ENCODE measurements around the gene IL10RA. TPM values are rescaled to one million over a fixed set of nuclear protein-coding genes. Genes with fewer than 3 reads are reported as not detected.

The IL10RA gene
- total RNA-seq, 1 donor from 2014 or later, result not detected

DNA sequence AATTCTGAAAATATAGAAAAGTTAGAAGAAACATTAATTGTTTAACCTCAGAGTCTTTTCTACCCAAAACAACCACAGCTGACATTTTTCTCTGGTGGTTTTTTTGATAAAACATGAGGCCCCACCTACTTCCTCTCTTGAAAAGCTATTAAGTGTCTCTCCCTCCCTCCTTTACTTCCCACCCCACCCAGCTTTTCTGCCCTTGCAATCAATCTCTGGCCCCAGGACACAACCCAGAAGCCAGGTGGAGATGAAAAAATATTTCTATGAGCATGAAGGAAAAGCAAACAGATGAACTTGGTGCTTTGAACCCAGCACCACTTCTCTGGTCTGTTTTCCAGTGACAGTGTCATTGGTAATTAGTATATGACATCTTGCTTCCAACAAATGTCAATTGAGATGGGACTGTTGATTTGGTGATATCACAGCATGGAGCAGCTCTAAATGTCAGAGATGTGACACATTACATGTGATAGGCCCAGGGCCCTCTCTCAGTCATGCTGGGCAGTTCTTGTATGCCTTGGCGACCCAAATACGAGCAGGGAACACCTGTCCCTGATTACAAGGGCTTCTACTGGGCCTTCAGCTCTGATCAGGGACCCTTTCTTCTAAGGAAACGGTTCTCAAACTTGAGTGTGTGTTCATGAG is 33.0 kb upstream of the IL10RA start:
- Mint-ChIP-seq H3K27me3 (ENCODE audit: unreplicated experiment) (peaks cover 48% of the 10 kb centered on the region), H3K36me3 (ENCODE audit: unreplicated experiment) (no peaks in the 10 kb centered on the region), H3K4me1 (ENCODE audit: unreplicated experiment) (no peaks in the 10 kb centered on the region), H3K4me3 (ENCODE audit: unreplicated experiment) (no peak overlapping the region), H3K9me3 (ENCODE audit: unreplicated experiment) (peaks cover 9% of the 10 kb centered on the region), H3K27ac (ENCODE audit: unreplicated experiment) (no peak overlapping the region)
- peak; percentile 27 for DNase-seq (ENCODE audit: extremely low spot score, unreplicated experiment)
- TF ChIP-seq, protein P1, sequence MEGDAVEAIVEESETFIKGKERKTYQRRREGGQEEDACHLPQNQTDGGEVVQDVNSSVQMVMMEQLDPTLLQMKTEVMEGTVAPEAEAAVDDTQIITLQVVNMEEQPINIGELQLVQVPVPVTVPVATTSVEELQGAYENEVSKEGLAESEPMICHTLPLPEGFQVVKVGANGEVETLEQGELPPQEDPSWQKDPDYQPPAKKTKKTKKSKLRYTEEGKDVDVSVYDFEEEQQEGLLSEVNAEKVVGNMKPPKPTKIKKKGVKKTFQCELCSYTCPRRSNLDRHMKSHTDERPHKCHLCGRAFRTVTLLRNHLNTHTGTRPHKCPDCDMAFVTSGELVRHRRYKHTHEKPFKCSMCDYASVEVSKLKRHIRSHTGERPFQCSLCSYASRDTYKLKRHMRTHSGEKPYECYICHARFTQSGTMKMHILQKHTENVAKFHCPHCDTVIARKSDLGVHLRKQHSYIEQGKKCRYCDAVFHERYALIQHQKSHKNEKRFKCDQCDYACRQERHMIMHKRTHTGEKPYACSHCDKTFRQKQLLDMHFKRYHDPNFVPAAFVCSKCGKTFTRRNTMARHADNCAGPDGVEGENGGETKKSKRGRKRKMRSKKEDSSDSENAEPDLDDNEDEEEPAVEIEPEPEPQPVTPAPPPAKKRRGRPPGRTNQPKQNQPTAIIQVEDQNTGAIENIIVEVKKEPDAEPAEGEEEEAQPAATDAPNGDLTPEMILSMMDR (IDR thresholded peaks at IDR 0.05), result no peak

DNA sequence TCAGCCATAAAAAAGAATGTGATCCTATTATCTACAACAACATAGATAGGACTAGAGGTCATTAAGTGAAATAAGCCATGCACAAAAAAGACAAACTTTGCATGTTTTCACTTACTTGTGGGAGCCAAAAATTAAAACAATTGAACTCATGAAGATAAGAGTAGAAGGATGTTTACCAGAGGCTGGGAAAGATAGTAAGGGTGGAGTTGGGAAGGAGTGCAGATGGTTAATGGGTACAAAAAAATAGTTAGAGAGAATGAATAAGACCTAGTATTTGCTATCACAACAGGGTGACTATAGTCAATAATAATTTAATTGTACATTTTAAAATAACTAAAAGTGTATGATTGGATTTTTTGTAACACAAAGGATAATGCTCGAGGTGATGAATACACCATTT is 27.2 kb upstream of the IL10RA start:
- no peak overlapping the region for H3K27ac Mint-ChIP-seq (ENCODE audit: unreplicated experiment)
- DNase-seq (ENCODE audit: extremely low spot score, unreplicated experiment), result no peak
- TF ChIP-seq, protein P1 (IDR thresholded peaks at IDR 0.05), result no peak
- peaks cover 9% of the 10 kb centered on the region for H3K9me3 Mint-ChIP-seq (ENCODE audit: unreplicated experiment)
- H3K27me3 Mint-ChIP-seq (ENCODE audit: unreplicated experiment), result peaks cover 50% of the 10 kb centered on the region
- no peaks in the 10 kb centered on the region for H3K4me1 Mint-ChIP-seq (ENCODE audit: unreplicated experiment)
- H3K4me3 Mint-ChIP-seq (ENCODE audit: unreplicated experiment), result no peak overlapping the region
- H3K36me3 Mint-ChIP-seq (ENCODE audit: unreplicated experiment), result no peaks in the 10 kb centered on the region

DNA sequence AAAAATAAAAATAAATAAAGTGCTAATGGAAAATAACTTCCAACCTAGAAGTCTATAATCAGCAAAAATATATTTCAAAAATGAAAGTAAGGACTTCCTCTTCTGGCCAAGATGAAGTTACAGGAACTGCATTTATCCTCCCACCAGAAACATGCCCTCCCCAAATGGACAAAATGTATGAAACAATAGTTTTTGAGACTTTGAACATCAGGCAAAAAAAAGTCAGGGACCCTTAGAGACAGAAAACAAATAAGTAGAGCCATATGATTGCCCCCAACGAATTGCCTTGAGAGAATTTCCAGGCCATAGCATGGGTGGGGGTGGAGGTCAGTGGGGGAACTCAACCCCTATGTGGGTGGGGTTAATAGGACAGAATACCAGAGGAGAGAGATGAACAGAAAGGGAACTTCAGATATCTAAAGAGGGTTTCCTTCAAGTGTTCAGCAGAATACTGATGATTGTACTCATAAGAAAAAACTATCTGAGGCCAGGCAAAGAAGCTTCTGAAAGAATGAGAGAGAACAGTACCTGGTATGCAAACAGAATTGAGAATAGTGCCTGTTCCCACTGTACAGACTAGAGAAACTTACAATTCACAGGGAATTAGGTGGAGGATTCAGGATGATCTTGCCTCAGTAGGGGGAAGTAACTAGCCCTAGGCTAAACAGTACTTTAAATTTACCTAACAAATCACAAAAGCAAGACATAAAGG is 26.6 kb upstream of the IL10RA start:
- TF ChIP-seq, protein P1 (IDR thresholded peaks at IDR 0.05), result no peak
- no peak overlapping the region for H3K4me3 Mint-ChIP-seq (ENCODE audit: unreplicated experiment)
- H3K4me1 Mint-ChIP-seq (ENCODE audit: unreplicated experiment), result no peaks in the 10 kb centered on the region
- H3K27me3 Mint-ChIP-seq (ENCODE audit: unreplicated experiment), result peaks cover 50% of the 10 kb centered on the region
- H3K36me3 Mint-ChIP-seq (ENCODE audit: unreplicated experiment), result no peaks in the 10 kb centered on the region
- no peak overlapping the region for H3K27ac Mint-ChIP-seq (ENCODE audit: unreplicated experiment)
- no peak for DNase-seq (ENCODE audit: extremely low spot score, unreplicated experiment)
- peaks cover 9% of the 10 kb centered on the region for H3K9me3 Mint-ChIP-seq (ENCODE audit: unreplicated experiment)

DNA sequence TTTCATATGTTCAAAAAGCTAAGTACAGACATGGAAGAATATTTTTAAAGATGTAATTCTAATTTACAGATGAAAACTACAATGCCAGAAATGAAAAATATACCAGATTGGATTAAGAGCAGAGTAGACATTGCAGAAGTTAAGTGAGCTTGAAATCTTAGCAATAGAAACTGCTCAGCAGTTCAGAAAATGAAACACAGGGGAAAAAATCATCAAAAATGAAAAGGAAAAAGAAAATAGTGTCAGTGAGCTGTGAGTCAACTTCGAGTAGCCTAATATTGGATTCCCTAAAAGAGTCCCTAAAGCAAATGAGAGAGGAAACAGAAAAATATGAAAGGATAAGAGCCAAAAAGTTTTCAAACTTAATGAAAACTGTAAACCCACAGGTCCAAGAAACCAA is 25.8 kb upstream of the IL10RA start:
- no peak overlapping the region for H3K4me3 Mint-ChIP-seq (ENCODE audit: unreplicated experiment)
- DNase-seq (ENCODE audit: extremely low spot score, unreplicated experiment), result no peak
- H3K27ac Mint-ChIP-seq (ENCODE audit: unreplicated experiment), result no peak overlapping the region
- peaks cover 50% of the 10 kb centered on the region for H3K27me3 Mint-ChIP-seq (ENCODE audit: unreplicated experiment)
- H3K9me3 Mint-ChIP-seq (ENCODE audit: unreplicated experiment), result peaks cover 9% of the 10 kb centered on the region
- TF ChIP-seq, protein P1 (IDR thresholded peaks at IDR 0.05), result no peak
- no peaks in the 10 kb centered on the region for H3K4me1 Mint-ChIP-seq (ENCODE audit: unreplicated experiment)
- no peaks in the 10 kb centered on the region for H3K36me3 Mint-ChIP-seq (ENCODE audit: unreplicated experiment)

DNA sequence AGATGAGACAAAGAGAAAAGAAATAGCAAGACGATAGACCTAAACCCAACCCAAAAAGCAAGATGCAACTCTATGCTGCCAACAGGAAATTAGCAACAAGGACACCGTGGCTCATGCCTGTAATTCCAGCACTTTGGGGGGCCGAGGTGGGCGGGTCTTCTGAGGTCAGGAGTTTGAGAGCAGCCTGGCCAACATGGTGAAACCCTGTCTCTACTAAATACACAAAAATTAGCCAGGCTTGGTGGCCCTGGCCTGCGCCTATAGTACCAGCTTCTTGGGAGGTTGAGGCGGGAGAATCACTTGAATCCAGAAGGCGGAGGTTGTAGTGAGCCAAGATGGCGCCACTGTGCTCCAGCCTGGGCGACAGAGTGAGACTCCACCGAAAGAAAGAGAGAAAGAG is 24.3 kb upstream of the IL10RA start:
- Mint-ChIP-seq H3K36me3 (ENCODE audit: unreplicated experiment) (no peaks in the 10 kb centered on the region), H3K27me3 (ENCODE audit: unreplicated experiment) (peaks cover 38% of the 10 kb centered on the region), H3K4me3 (ENCODE audit: unreplicated experiment) (no peak overlapping the region), H3K4me1 (ENCODE audit: unreplicated experiment) (no peaks in the 10 kb centered on the region), H3K27ac (ENCODE audit: unreplicated experiment) (no peak overlapping the region), H3K9me3 (ENCODE audit: unreplicated experiment) (peaks cover 5% of the 10 kb centered on the region)
- peak; percentile 71 for DNase-seq (ENCODE audit: extremely low spot score, unreplicated experiment)
- TF ChIP-seq, protein P1 (IDR thresholded peaks at IDR 0.05), result no peak
